Thoracic aorta (tissue), 2 donors: Measurements from ENCODE around the gene TTC7B. TPM values are rescaled to one million over a fixed set of nuclear protein-coding genes. Genes with fewer than 3 reads are reported as not detected.

Experiments
- ATAC-seq: fragments of 150-250 bp; one replicate; pipeline ENCODE4 v1.8.0; 2017; ENCODE audit warnings: low read depth; ENCODE audit not compliant: insufficient number of reproducible peaks, low FRiP score
- DNase-seq: peaks from one replicate; pipeline ENCODE4 v3.0.0-alpha.2; 2020; ENCODE audit warnings: low spot score
- H3K27ac ChIP-seq, 2 donors: fragments of 200-600 bp; sonication (generic); 1 replicate in 1 of 2; 2 replicates in 1 of 2; pipeline ENCODE4 v1.5.1; 2016; ENCODE audit warnings: mild to moderate bottlenecking in 2 of 2, moderate library complexity in 2 of 2
- H3K27me3 ChIP-seq: fragments of 200-600 bp; sonication (generic); replicated peaks from 2 replicates; pipeline ENCODE4 v1.6.0; 2016; ENCODE audit warnings: mild to moderate bottlenecking; ENCODE audit not compliant: insufficient read depth
- H3K36me3 ChIP-seq: fragments of 200-600 bp; sonication (generic); one replicate; pipeline ENCODE4 v1.5.1; 2016
- H3K4me1 ChIP-seq, 2 donors: fragments of 200-600 bp; sonication (generic); 1 replicate in 1 of 2; 2 replicates in 1 of 2; pipeline versions ENCODE4 v1.5.1 to v1.6.0; 2016; ENCODE audit warnings: low read depth in 2 of 2, mild to moderate bottlenecking in 1 of 2; ENCODE audit not compliant: control insufficient read depth in 1 of 2
- H3K4me3 ChIP-seq: fragments of 200-600 bp; sonication (generic); 2 replicates; pipeline ENCODE4 v1.5.1; 2016; ENCODE audit warnings: mild to moderate bottlenecking
- H3K9me3 ChIP-seq: fragments of 200-600 bp; sonication (generic); 2 replicates; pipeline ENCODE4 v1.5.1; 2016
- CTCF ChIP-seq: fragments of 200-600 bp; sonication (generic); IDR thresholded peaks from one replicate; pipeline ENCODE4 v1.5.1; 2019; ENCODE audit warnings: antibody characterized with exemption
- total RNA-seq, 2 donors: library from RNA; depleted of rRNA; stranded (reverse); fragments of >200 nt; gene quantifications; one replicate each; pipeline versions ENCODE4 v1.1.0 to v1.2.3, GENCODE V29; 2016

TTC7B gene
- total RNA-seq, 2 donors from 2014 or later, result 38.9 to 56.3 TPM

GRCh38 chr14:90579816-90580215 is 236.4 kb downstream of the TTC7B start:
- no peaks in the 10 kb centered on the region for H3K36me3 ChIP-seq
- no peak for DNase-seq

GRCh38 chr14:90579088-90579487 is 237.1 kb downstream of the TTC7B start:
- no peak for TF ChIP-seq CTCF
- Histone ChIP-seq H3K27ac (no peak overlapping the region), H3K4me1 (no peaks in the 10 kb centered on the region), H3K36me3 (no peaks in the 10 kb centered on the region), H3K9me3 (no peaks in the 10 kb centered on the region), H3K27me3 (no peaks in the 10 kb centered on the region), H3K4me3 (no peak overlapping the region)
- ATAC-seq (no peak), DNase-seq (no peak)

More at GRCh38 chr14:90579816-90580215, 236.4 kb downstream of the TTC7B start:
- Histone ChIP-seq H3K27ac (no peak overlapping the region), H3K4me3 (no peak overlapping the region), H3K9me3 (no peaks in the 10 kb centered on the region), H3K27me3 (no peaks in the 10 kb centered on the region), H3K4me1 (no peaks in the 10 kb centered on the region)
- no peak for ATAC-seq
- TF ChIP-seq CTCF, result no peak

GRCh38 chr14:90578283-90578985 is 237.8 kb downstream of the TTC7B start:
- Histone ChIP-seq H3K27ac (no peak overlapping the region), H3K27me3 (no peaks in the 10 kb centered on the region), H3K9me3 (no peaks in the 10 kb centered on the region), H3K4me1 (no peaks in the 10 kb centered on the region), H3K36me3 (no peaks in the 10 kb centered on the region), H3K4me3 (no peak overlapping the region)
- no peak for TF ChIP-seq CTCF
- DNase-seq, result no peak
- ATAC-seq, result no peak

GRCh38 chr14:90577661-90578282 is 238.5 kb downstream of the TTC7B start:
- DNase-seq (no peak), ATAC-seq (no peak)
- Histone ChIP-seq H3K36me3 (no peaks in the 10 kb centered on the region), H3K9me3 (no peaks in the 10 kb centered on the region), H3K27ac (no peak overlapping the region), H3K4me1 (no peaks in the 10 kb centered on the region), H3K27me3 (no peaks in the 10 kb centered on the region), H3K4me3 (no peak overlapping the region)
- TF ChIP-seq CTCF, result no peak

GRCh38 chr14:90576981-90577660 is 239.1 kb downstream of the TTC7B start:
- Histone ChIP-seq H3K36me3 (no peaks in the 10 kb centered on the region), H3K27ac (no peak overlapping the region), H3K4me1 (no peaks in the 10 kb centered on the region), H3K27me3 (no peaks in the 10 kb centered on the region), H3K4me3 (no peak overlapping the region), H3K9me3 (no peaks in the 10 kb centered on the region)
- no peak for ATAC-seq
- no peak for TF ChIP-seq CTCF
- no peak for DNase-seq
